Activated CD4-positive, alpha-beta T cell treated with anti-CD3 and anti-CD28 coated beads, Interleukin-2, amount 10 ng/mL, durations not matched to agents 24 days and 14 days (primary cell): ENCODE data around the gene ELOVL3. TPM values are rescaled to one million over a fixed set of nuclear protein-coding genes. Genes with fewer than 3 reads are reported as not detected.
"Not testable (repeated sequence)": the region's sequence is repeated elsewhere in the genome, so short reads cannot be mapped to it uniquely, and the experiment has no call there.

Source experiments
- DNase-seq: peaks from one replicate; pipeline ENCODE4 v3.0.0; 2022
- H3K27ac Mint-ChIP-seq: one replicate; pipeline ENCODE4 v1.8.0; 2022; ENCODE audit warnings: mild to moderate bottlenecking, mixed read lengths
- H3K27me3 Mint-ChIP-seq: one replicate; pipeline ENCODE4 v1.8.0; 2022; ENCODE audit warnings: mixed read lengths
- H3K36me3 Mint-ChIP-seq: one replicate; pipeline ENCODE4 v1.8.0; 2022; ENCODE audit warnings: low read depth, mild to moderate bottlenecking, mixed read lengths
- H3K4me1 Mint-ChIP-seq: one replicate; pipeline ENCODE4 v1.8.0; 2021; ENCODE audit warnings: mixed read lengths
- H3K4me3 Mint-ChIP-seq: one replicate; pipeline ENCODE4 v1.8.0; 2022; ENCODE audit warnings: mild to moderate bottlenecking, moderate library complexity, mixed read lengths
- H3K9me3 Mint-ChIP-seq: one replicate; pipeline ENCODE4 v1.8.0; 2021; ENCODE audit warnings: mixed read lengths
- intact Hi-C: fragments of 100-400 bp; cut with micrococcal nuclease; formaldehyde crosslinking; loops from one replicate; pipeline ENCODE4 v1.15.1; 2023
- total RNA-seq: library from RNA; stranded (reverse); gene quantifications from 2 replicates; pipeline ENCODE4 v1.2.3, GENCODE V29; 2022

ELOVL3 gene
- total RNA-seq, 1 donor from 2014 or later: not detected

DNA sequence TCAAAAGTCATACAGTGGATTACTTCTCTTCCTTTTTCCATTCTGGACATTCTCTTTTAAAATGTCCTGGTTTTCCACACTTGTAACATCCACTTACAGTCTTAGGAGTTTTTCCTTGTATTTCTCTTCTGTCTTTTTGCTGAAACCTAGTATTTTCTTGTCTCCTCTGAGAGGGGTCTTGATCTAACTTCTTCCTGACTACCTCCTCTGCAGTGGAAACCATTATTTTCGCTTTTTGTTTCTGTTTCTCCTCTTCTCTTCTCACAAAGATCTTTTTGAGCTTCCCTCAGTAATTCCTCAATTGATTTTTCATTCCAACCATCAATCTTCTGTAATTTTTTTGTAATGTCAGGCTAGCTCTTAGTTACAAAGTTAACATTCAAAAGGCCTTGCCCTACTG, 23.7 kb upstream of the ELOVL3 start:
- Mint-ChIP-seq H3K4me1 (peaks cover 7% of the 10 kb centered on the region), H3K27me3 (no peaks in the 10 kb centered on the region), H3K36me3 (no peaks in the 10 kb centered on the region), H3K4me3 (no peak overlapping the region), H3K27ac (peak overlapping the region; percentile 69), H3K9me3 (peaks cover 12% of the 10 kb centered on the region)
- intact Hi-C loops: no loop called here
- no peak for DNase-seq

DNA sequence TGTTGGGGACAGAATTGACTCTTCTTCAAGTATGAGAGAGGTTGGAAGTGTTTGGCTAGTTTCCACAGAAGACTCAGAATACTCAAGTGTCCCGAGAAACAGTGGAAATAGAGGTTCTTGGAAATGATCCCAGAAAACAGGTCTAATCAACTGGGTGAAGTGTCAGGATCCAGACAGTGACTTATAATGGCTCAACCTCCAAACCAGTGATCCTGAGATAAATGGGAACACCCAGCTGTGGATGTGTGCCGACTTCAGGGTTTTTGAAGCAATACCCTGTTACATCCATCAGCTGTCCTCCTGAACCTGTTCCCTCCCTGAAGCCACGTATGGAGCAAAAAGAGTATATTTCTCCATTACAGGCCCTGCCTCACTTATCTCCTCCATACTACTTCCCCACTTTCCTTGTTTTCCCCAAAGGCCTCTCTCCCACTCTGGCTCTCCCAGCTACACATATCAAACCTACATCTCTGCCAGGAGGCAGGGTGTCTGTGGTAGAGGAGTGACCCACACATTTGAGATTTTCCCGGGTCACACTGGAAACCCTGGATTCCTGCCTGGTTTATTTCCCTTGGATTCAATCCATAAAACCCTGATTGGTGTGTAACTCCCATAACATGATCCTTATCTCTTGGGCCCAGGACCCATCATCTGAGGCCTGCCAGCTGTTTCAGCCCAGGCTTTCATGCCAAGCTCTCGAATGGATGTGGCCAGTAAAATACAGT, 17.6 kb upstream of the ELOVL3 start:
- H3K9me3 Mint-ChIP-seq: peaks cover 7% of the 10 kb centered on the region
- H3K36me3 Mint-ChIP-seq: no peaks in the 10 kb centered on the region
- no peaks in the 10 kb centered on the region for H3K4me1 Mint-ChIP-seq
- peaks cover 6% of the 10 kb centered on the region for H3K27me3 Mint-ChIP-seq
- no peak for DNase-seq
- intact Hi-C loops: no loop called here
- no peak overlapping the region for H3K4me3 Mint-ChIP-seq
- H3K27ac Mint-ChIP-seq: no peak overlapping the region

DNA sequence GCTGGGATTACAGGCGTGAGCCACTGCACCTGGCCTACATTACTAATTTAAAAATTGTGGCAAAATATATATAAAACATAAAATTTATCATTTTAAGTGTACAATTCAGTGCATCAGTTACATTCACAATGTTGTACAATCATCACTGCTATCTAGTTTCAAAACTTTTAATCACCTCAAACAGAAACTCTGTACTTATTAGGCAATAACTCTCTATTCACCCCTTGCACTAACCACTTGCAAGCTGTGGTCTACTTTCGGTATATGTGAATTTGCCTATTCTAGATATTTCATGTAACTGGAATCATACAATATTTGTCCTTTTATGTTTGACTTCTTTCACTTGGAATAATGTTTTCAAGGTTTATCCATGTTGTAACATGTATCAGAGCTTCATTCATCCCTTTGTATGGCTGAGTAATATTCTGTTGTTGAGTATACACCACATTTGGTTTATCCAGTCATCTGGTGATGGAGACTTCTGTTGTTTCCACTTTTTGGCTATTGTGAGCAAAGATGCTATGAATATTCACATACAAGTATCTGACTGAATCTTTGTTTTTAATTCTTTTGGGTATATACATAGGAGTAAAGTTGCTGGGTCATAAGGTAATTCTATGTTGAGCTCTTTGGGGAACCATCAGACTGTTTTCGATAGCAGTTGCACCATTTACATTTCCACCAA, 14.3 kb upstream of the ELOVL3 start:
- no peaks in the 10 kb centered on the region for H3K36me3 Mint-ChIP-seq
- peaks cover 15% of the 10 kb centered on the region for H3K27me3 Mint-ChIP-seq
- intact Hi-C loops: no loop called here
- no peak overlapping the region for H3K4me3 Mint-ChIP-seq
- no peak for DNase-seq
- no peak overlapping the region for H3K27ac Mint-ChIP-seq
- H3K9me3 Mint-ChIP-seq: no peaks in the 10 kb centered on the region
- H3K4me1 Mint-ChIP-seq: no peaks in the 10 kb centered on the region

DNA sequence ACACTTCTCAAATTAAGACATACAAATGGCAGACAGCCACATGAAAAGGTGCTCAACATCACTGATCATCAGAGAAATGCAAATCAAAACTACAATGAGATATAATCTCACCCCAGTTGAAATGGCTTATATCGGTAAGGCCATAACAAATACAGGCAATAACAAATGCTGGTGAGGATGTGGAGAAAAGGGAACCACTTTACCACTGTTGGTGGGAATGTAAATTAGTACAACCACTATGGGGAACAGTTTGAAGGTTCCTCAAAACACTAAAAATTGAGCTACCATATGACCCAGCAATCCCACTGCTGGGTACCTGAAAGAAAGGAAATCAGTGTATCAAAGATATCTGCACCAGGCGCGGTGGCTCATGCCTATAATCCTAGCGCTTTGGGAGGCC, 12.5 kb upstream of the ELOVL3 start:
- H3K4me3 Mint-ChIP-seq, H3K9me3 Mint-ChIP-seq, H3K4me1 Mint-ChIP-seq, intact Hi-C loops, H3K27ac Mint-ChIP-seq, H3K36me3 Mint-ChIP-seq, DNase-seq: not testable (repeated sequence)
- H3K27me3 Mint-ChIP-seq: peaks cover 22% of the 10 kb centered on the region

DNA sequence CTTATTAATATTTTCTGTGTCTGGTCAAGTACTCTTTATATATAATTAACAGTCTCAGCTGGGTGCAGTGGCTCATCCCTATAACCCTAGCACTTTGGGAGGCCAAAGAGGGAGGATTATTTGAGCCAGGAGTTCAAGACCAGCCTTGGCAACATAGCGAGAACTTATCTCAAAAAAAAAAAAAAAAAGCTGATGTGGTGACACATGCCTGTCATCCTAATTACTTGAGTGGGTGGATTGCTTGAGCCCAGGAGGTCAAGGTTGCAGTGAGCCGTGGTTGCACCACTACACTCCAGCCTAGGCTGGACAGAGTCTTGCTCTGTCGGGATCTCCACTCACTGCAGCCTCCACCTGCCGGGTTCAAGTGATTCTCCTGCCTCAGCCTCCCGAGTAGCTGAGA, 6.7 kb upstream of the ELOVL3 start:
- no peaks in the 10 kb centered on the region for H3K36me3 Mint-ChIP-seq
- intact Hi-C loops: no loop called here
- H3K27ac Mint-ChIP-seq: no peak overlapping the region
- DNase-seq: no peak
- H3K4me3 Mint-ChIP-seq: no peak overlapping the region
- no peaks in the 10 kb centered on the region for H3K9me3 Mint-ChIP-seq
- peaks cover 36% of the 10 kb centered on the region for H3K27me3 Mint-ChIP-seq
- H3K4me1 Mint-ChIP-seq: no peaks in the 10 kb centered on the region

DNA sequence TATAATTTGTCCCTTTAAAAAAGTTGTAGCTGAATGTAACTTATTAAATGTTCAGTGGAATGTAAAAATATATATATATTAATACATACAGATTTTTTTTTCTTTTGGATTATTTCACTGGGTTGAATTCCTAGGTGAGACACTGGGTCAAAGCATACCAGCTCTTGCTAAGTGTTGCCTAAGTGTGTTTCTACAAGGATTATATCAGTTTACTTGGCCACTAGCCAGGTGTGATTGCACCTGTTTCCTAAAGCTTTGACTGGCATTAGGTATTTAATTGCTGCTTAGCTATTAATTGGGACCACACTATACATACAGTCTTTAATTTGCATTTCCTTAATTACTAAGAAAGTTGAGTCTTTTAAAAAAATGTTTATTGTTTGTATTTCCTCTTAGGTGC, 5.5 kb upstream of the ELOVL3 start:
- Mint-ChIP-seq H3K9me3 (no peaks in the 10 kb centered on the region), H3K27ac (no peak overlapping the region), H3K4me1 (peaks cover 2% of the 10 kb centered on the region), H3K36me3 (no peaks in the 10 kb centered on the region), H3K4me3 (no peak overlapping the region), H3K27me3 (peaks cover 35% of the 10 kb centered on the region)
- no peak for DNase-seq
- intact Hi-C loops: no loop called here

DNA sequence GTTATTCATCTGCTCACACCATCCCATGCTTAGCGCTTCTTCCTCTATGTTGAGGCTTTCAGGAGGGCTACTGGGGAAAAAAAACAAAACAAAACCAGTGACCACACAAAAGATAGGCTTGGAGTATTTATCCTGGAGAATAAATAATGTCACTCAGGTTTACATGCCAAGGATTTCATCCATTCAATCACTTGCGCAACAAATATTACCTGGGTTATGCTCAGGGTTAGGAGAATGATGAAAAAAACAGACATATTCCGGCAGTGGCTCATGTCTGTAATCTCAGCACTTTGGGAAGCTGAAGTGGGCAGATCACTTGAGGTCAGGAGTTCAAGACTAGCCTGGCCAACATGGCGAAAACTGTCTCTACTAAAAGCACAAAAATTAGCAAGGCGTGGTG, 3.3 kb upstream of the ELOVL3 start:
- H3K9me3 Mint-ChIP-seq: no peaks in the 10 kb centered on the region
- no peak overlapping the region for H3K27ac Mint-ChIP-seq
- intact Hi-C loops: no loop called here
- peaks cover 39% of the 10 kb centered on the region for H3K27me3 Mint-ChIP-seq
- peaks cover 14% of the 10 kb centered on the region for H3K4me1 Mint-ChIP-seq
- no peak for DNase-seq
- no peaks in the 10 kb centered on the region for H3K36me3 Mint-ChIP-seq
- no peak overlapping the region for H3K4me3 Mint-ChIP-seq

DNA sequence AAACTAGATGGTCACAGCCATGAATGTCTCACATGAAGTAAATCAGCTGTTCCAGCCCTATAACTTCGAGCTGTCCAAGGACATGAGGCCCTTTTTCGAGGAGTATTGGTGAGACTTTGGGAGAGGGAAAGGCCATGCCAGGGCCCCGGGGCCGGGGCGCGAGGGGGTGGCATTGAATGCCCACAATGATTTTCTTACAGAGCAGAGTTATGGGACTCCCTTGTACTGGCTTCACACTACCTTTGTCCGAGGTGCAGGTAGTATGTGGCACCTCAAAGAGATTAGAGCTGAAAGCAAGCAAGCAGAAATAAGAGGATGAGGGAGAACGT, 407 bp downstream of the ELOVL3 start:
- Mint-ChIP-seq H3K27me3 (peaks cover 55% of the 10 kb centered on the region), H3K36me3 (no peaks in the 10 kb centered on the region), H3K9me3 (no peaks in the 10 kb centered on the region), H3K4me3 (peak overlapping the region; percentile 56), H3K4me1 (peaks cover 19% of the 10 kb centered on the region), H3K27ac (no peak overlapping the region)
- DNase-seq: no peak
- intact Hi-C loops: loop anchor here (5.0 kb wide), 2 partner anchors 39 to 356 kb away; no protein-coding TSS in a partner anchor

DNA sequence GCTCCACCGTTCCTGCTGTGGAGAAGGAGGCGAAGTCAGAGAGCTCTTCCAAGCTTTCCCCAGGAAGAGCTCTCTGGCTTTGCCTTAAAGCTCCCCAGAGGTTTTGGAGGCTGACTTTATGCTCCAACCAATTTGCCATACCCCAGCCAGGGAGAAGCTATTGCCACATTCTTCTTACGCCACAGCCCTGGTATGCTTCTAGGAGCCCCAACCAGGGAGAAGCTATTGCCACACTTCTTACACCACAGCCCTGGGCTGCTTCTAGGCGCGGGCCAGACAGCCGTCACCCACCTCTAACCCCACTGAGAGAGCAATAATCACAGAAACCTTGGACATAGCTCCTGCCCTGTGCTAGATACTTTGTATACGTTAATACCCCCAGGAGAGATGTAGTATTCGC, 951 bp downstream of the ELOVL3 start:
- intact Hi-C loops: loop anchor here (5.0 kb wide), 2 partner anchors 40 to 355 kb away; no protein-coding TSS in a partner anchor
- Mint-ChIP-seq H3K9me3 (no peaks in the 10 kb centered on the region), H3K4me3 (no peak overlapping the region), H3K27ac (no peak overlapping the region), H3K4me1 (peaks cover 20% of the 10 kb centered on the region), H3K27me3 (peaks cover 57% of the 10 kb centered on the region), H3K36me3 (no peaks in the 10 kb centered on the region)
- DNase-seq: no peak

DNA sequence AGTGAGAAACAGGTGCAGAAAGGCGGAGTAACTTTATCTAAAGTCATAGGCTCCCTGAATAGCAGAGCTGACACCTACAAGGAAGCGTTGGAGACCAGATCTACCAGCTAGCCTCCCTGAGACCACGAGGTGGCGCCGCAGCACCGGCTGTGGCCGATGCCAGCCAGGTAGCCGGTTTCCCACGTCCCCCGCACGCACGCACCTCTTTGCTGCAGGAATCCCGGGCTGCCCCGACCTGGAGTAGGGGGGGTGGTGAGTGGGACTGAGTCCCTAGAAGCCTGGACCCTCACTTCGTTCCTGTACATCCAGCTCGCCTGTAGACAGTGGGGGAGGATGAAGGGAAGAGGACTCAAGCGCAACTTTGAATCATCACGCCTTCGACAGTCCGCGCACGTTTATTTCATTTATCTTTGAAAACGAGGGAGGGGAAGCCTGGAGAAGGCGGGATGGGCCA, 3.7 kb downstream of the ELOVL3 start:
- Mint-ChIP-seq H3K9me3 (no peaks in the 10 kb centered on the region), H3K4me1 (peaks cover 20% of the 10 kb centered on the region), H3K4me3 (peak overlapping the region; percentile 81), H3K27me3 (peaks cover 57% of the 10 kb centered on the region), H3K36me3 (no peaks in the 10 kb centered on the region), H3K27ac (peak overlapping the region; percentile 38)
- peak; percentile 96 for DNase-seq
- intact Hi-C loops: loop anchor here (1.0 to 5.0 kb wide), 9 partner anchors 15 to 352 kb away; partner anchors contain the start of gene GBF1

DNA sequence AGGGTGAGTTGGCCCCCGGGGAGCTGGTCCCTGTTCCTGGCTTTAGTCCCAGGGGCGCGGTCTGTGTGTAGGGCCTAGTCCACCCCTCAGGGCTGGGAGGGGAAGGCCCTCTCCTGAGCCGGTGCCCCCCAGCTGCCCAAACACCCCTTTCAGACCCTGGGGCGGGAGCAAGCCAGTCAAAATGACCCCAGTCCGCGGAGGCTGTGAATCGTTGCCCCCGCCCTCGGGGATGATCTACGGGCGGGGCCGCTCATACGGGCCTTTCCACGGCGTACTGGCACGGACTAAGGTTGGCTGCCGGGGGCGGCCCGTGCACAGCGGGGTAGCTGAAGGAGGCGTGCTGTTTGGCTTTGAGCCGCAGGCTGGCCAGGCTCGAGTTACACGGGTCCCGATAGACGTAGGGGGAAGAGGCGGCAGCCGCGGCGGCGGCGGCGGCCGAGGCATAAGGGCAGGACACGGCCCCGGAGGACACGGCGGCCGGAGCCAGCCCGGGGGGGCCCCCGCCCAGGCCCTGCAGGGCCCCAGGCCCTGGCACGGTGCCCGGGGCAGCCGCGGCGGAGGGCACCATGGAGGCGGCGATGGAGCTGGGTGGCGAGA, 4.3 kb downstream of the ELOVL3 start:
- DNase-seq: peak; percentile 77
- intact Hi-C loops: loop anchor here (1.0 to 5.0 kb wide), 3 partner anchors 52 to 249 kb away; no protein-coding TSS in a partner anchor
- Mint-ChIP-seq H3K27ac (no peak overlapping the region), H3K27me3 (peaks cover 59% of the 10 kb centered on the region), H3K9me3 (no peaks in the 10 kb centered on the region), H3K4me1 (peaks cover 20% of the 10 kb centered on the region), H3K4me3 (peak overlapping the region; percentile 81), H3K36me3 (no peaks in the 10 kb centered on the region)

DNA sequence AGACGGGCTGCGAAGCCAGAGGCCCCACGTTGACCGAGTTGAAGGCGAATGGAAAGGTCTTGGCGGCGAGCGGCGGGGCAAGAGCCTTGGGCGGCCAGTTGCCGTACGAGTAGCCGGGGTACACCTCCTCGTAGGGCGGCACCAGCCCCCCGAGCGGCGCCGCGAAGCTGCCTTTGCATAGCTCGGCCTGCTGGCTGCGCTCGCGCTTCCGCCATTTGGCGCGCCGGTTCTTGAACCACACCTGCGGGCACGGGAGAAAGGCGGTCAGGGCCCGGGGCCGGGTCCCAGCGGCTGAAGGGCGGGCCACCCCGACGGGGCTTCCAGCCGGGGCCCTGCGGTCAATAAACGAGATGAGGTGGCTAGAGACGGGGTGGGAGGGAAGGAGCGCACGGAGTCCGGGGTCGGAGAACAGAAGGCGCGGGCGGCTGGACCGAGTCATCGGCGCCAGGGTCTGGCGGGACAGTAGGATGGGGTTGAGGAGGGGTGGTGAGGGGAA, 4.8 kb downstream of the ELOVL3 start:
- intact Hi-C loops: loop anchor here (1.0 to 5.0 kb wide), 5 partner anchors 10 to 248 kb away; partner anchors contain the start of gene PITX3
- H3K36me3 Mint-ChIP-seq: no peaks in the 10 kb centered on the region
- H3K27ac Mint-ChIP-seq: peak overlapping the region; percentile 27
- peak; percentile 87 for DNase-seq
- peaks cover 16% of the 10 kb centered on the region for H3K4me1 Mint-ChIP-seq
- H3K27me3 Mint-ChIP-seq: peaks cover 64% of the 10 kb centered on the region
- no peaks in the 10 kb centered on the region for H3K9me3 Mint-ChIP-seq
- H3K4me3 Mint-ChIP-seq: peak overlapping the region; percentile 81

DNA sequence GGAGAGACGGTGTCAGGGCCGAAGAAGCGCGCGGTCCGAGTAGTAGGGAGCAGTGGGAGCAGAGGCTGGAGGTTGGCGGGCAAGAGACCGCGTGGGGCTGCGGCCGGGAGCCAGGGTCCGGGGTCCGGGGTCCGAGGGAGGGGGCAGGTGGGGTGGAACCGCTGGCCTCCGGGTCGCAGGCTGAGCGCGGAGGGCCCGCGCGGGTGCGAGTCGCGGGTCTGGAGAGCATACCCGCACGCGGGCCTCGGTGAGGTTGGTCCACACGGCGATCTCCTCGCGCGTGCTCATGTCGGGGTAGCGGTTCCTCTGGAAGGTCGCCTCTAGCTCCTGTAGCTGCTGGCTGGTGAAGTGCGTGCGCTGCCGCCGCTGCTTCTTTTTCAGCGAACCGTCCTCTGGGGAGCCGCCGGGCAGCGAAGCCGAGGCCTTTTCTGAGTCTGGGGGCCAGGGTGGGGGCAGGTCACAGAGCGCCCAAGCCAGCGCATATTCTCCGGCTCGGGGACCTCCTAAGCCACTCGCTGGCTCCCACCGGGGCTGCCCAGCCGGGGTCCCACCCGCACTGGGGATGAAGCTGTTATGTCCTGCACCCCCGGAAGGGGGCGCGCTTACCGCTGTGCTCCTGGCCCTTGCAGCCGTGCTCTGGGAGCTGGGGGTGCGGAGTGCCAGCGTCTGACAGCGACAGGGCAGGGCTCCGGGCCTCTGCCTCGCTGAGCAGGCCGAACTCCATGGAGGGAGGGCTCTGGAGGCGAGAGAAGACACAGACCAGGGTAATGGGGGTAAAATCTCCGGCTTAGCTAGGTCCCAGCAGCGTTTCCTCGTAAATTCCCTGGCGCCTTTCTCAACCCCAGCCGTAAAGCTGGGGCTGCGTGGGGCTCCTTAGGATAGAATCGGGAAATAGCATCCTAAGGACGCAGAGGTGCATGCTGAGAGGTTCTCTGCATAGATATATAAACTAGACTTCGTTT, 5.5 kb downstream of the ELOVL3 start:
- peak; percentile 94 for DNase-seq
- Mint-ChIP-seq H3K27me3 (peaks cover 70% of the 10 kb centered on the region), H3K27ac (peak overlapping the region; percentile 51), H3K36me3 (no peaks in the 10 kb centered on the region), H3K4me3 (peak overlapping the region; percentile 81), H3K9me3 (no peaks in the 10 kb centered on the region), H3K4me1 (peaks cover 10% of the 10 kb centered on the region)
- intact Hi-C loops: loop anchor here (1.0 to 5.0 kb wide), 3 partner anchors 10 to 116 kb away; partner anchors contain the start of gene PITX3
